NCI-H2171 (cell line): ENCODE measurements around the gene SMARCA2.
A peak's percentile ranks its signal among the peaks of the same experiment; 100 is the strongest.

ENCODE experiments used
- DNase-seq: peaks from one replicate; lab custom pipeline; 2025; lab: John Stamatoyannopoulos, UW

SMARCA2 gene

DNA sequence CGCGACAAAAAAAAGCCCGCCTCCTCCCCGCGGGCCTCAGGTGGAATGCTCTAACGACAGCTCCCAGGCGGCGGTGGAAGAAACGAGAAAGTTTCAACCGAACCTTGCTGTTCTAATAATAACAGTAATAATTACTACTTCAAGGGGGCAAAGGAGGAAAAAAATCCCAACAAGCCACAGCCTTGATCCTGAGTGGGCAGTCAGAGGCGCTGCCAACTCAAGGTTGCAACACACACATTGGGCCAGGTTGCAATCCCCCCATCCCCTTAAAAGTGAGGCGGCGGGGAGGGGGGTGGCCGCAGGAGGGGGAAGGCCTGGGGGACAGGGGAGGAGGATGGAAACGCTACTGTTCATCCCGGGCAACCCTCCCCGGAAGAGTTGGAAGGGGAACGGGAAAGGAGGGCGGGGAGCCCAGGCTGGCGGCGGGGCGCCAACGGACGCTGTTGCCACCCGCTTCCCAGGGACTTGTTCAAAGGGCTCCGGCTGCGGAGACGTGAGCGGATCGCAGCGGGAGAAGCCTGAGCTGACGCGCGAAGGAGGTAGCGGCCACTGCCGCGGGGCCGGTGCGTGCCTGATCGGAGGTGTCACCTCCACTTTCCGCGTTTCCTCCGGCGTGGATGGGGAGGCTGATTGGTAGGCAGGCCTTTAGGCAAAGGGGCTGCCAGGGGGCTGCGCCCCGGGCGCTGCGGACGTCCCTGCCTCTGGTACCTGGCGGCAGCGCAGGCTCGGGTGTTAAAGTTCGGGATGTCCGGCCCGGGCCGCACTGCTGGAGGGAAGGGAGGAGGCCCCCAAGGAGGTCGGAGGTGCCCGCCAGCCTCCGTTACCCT is 647 bp downstream of the SMARCA2 start:
- peak; percentile 67 for DNase-seq

GRCh38 chr9:2016408-2017330 is 1.5 kb downstream of the SMARCA2 start:
- peak; percentile 56 for DNase-seq

- peak; percentile 74 for DNase-seq
Observed at GRCh38 chr9:2017331-2018161, 2.4 kb downstream of the SMARCA2 start.

DNA sequence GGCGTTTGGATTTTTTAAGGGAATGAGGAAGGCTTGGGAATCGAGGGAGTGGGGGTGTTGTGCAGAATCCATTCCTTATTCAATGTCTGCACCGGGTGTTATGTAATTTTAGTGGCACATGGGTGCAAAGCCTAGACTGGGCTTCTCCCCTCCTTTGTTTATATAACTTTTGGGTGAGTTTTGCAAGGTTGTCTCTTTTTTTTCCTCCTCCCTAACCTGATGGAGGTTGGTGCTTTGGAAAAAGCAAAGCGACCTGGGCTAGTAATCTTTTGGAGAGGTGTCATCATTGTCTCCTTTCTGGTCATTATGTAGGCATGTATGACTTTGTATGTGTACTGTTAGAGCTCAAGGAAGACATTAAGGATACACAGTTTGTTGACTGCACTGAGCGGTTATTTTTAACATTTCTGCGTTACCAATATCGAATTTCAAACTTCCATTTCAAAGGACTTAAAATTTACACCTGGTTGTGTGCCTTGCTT is 3.1 kb downstream of the SMARCA2 start:
- peak; percentile 40 for DNase-seq

DNA sequence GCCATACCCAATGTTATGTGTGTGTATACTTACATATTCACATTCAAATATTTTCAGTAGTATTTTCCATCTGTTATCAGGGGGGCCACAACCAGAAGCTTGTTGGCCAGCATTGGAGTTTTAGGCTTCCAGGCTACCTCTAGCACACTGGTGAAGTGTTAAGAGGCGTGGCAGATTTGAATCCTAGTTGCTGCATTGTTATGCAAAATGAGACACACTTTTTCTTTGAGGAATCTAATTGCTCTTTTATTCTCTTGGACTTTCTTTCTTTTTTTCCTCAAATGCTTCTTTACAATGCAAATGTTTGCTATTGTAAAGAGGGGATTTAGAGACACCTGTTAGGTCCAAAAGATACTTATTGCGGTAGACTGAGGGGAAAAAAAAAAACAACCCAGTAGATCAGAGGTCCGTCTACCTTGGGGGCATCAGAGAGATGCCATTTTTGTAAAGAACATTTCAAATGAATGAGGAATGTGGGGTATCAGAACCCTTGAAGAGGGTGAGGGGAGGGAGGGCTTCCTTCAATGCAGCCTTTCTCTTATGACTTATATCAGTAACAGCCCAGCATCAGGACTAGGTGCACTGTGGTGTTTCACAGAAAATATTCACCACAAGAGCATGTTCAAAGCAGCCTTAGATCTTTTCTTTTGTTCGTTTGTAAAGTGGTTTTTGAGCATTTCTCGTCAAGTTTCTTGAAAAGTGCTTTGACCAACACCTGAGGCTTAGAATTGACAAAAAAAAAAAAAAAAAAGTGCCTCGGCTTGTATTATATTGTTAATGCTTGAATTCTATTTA is 3.8 kb downstream of the SMARCA2 start:
- no peak for DNase-seq

DNA sequence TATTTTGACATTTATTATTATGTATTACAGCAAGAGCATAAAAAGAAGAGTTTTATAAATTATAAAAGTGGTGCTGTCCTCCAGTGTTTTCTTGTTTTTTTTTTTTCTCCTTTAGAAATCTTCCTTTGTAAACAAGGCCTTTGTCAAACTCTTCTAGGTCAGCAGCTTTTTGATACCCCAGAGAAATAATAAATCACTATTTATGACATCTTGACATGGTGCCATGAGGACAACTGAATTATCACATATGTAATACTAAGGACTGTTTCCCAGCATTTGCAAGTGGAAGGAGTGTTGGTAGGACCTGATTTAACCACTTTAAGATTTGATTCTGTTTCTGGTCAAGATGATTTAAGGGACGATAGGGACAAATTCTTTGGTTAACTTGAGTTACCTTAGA is 4.6 kb downstream of the SMARCA2 start:
- no peak for DNase-seq

GRCh38 chr9:2021731-2022130 is 6.6 kb downstream of the SMARCA2 start:
- no peak for DNase-seq

DNA sequence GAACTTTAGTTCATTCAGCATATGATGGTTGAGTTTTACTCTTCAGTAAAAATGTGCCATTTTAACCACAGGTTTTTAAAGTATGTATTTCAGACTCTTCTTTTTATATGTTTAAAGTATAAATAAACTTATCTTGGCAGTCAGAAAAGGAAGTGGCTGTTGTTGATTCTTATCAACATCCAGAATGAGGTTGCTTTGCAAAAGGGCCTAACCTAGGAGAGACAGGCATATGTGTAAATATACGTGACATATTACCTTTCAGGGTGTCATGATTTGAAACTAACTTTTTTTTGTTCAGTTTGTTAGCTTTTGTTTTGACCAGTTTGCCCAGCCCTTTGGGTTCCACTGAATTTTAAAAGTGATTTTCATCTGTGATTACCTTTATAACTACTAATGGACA is 7.4 kb downstream of the SMARCA2 start:
- no peak for DNase-seq

DNA sequence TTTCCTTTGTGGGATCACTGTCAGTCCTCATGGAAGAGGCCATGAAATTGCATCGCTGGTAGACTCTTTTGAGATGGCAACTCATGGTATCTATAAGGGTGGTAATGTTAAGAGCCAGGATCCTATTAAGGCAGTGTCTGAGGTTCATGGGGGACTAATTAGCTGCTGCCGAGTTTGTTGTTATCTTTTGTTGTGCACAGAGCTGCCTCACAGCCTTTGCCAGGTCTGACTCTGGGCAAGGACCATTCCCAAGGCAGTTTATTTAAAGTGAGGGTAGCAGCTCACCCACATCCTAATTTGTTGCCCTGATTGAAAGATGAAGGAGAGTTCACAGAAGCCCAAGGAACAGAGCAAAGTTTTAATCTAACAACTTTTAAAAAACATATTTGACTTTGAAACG is 7.9 kb downstream of the SMARCA2 start:
- DNase-seq = no peak

- no peak for DNase-seq
Observed at GRCh38 chr9:2023532-2023931, 8.4 kb downstream of the SMARCA2 start.

DNA sequence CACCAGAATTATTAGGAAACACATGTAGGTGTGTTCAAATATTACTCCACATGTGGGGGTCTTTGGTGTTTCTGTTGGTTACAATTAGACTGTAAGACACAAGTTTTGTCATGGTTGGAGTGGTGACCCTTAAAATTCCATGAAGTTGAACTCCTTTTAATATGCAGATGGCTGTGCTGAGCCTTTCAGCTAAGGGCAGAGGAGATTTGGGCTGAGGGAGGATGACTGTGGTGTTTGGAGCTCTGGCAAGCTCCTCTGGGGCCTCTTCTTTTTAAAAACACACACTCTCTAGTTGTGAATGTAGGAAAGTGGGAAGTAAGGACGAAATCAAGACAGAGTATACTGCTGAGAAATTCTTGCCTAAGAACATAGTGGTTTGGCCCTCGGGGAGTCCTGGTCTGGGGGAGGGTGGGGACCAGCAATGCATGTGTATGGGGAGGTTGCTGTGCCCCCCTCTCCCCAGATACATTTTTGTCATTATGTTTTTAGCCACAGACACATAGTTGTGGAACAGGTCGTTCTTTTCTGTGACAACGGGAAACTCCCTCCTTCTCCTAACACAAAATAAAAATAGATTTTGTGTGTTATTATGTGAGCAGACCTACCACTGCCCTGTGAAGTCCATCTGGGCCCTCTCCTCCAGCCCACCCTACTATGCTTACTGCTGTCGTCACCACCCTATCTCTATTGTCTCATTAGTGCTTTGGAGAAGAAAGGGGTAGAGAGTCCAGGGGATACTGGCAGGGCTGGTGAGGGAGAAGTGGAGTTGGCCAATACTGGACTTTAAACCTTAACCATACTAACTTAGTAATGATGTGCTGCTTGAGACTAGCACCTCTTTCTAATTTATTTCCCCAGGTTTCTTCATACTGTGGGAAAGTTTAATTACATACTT is 10.0 kb downstream of the SMARCA2 start:
- DNase-seq = no peak

- no peak for DNase-seq
Observed at GRCh38 chr9:2026220-2026997, 11.3 kb downstream of the SMARCA2 start.

DNA sequence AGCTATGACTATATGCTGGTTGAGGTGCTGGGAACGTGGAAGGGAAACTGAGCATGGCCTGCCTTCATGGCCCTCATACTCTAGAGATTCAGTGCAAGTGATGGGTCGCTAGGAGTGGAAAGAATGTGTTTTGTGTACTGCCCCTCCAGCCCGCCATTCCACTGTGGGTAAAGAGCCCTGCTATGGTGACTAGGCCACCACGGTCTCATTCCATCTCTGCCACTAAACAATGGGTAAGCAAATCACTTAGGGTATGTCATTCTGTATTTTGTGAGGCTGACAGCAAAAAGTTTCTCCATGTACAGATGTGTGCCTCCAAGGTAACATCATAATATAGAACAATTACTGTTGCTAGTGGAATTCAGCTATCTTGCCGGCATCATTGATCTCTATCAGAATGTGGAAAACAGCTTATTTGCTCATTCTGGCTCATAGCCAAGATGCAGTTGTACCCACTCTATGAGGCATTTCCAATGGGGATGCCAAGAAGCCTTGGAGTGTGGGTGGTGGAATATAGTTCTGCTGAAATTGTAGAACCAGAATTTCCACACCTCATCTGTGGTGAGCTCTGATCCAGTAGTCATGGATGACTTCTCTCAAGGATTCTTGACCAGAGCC is 12.5 kb downstream of the SMARCA2 start:
- DNase-seq = no peak

- DNase-seq = no peak
Observed at GRCh38 chr9:2028888-2029287, 13.7 kb downstream of the SMARCA2 start.

DNA sequence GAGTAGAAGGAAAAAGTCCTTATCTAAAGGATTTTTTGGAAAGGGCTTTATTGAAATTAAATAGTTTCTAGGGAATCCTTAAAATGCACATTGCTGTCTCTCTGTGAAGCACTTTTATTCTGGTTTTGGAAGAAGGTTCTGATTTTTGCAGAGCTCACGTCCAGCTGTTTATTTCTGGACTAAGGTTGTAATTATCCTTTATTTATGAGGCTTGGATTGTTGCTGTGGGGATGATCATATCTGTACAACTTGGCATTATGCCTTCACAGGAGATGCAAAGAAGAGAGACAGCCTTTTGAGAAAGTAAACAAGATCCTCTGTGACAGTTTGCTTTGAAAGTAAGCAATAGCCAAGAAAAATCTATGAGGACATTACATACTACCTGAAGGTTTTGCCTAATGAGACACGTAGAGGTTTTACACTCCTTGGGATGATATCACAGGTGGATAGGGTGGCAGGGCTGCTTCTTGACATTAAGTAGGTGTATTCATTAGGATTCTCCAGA is 14.6 kb downstream of the SMARCA2 start:
- no peak for DNase-seq

DNA sequence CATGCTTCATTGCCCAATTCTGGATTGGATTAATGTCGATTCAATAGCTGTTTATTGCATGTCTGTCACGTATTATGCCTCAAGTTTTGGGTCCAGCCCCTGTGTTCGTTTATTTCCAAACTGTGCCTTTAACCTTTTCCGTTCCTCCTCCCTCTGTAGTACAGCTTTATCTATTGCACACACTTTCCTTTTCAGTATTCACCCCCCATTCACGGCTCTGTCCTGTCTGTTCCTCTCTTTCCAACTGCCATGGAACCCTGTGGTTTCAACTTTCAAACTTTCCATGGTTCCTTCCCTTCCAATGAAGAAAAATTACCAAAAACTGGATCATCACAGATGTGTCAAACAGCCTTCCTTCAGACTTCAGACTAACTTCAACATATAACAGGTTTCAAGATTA is 17.1 kb downstream of the SMARCA2 start:
- no peak for DNase-seq

- DNase-seq = no peak
Observed at GRCh38 chr9:2036844-2037243, 21.7 kb downstream of the SMARCA2 start.

DNA sequence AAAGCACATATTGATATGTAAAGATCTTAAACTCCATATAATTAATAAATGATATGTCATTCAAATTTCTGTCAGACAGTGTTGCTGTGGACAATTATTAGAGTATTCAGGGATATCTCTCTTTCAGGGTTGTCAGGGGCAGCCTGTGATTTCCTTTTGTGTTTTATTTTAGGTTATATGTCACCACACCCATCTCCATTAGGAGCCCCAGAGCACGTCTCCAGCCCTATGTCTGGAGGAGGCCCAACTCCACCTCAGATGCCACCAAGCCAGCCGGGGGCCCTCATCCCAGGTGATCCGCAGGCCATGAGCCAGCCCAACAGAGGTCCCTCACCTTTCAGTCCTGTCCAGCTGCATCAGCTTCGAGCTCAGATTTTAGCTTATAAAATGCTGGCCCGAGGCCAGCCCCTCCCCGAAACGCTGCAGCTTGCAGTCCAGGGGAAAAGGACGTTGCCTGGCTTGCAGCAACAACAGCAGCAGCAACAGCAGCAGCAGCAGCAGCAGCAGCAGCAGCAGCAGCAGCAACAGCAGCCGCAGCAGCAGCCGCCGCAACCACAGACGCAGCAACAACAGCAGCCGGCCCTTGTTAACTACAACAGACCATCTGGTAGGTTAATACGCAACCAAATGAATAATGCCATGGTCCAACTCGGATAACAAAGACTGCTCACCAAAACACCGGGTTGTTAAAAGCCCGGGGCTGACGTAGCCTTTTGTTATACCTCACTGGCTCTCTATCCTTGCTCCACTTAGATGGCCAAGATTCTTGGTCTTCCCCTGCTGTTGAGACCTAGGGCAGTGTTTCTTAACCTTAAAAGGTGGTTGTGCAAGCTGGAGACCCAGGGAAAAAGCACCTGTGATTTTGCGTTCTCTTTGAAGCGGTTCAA is 24.4 kb downstream of the SMARCA2 start:
- peak; percentile 86 for DNase-seq
